GM11168 (cell line): ENCODE data around the gene HRCT1.
"Not testable (repeated sequence)": the region's sequence is repeated elsewhere in the genome, so short reads cannot be mapped to it uniquely, and the experiment has no call there.

Experiments used
- in situ Hi-C: fragments of 300-500 bp; cut with MboI; formaldehyde crosslinking; loops from one replicate; pipeline ENCODE4 v1.12.0; 2022; ENCODE audit warnings: low sequenced_read_pairs; ENCODE audit not compliant: unreplicated experiment

The HRCT1 gene

GRCh38 chr9:35891646-35892045 is 14.4 kb upstream of the HRCT1 start:
- in situ Hi-C loops = no loop called here

GRCh38 chr9:35892051-35892450 is 14.0 kb upstream of the HRCT1 start:
- in situ Hi-C loops = no loop called here

GRCh38 chr9:35896570-35896969 is 9.4 kb upstream of the HRCT1 start:
- in situ Hi-C loops = no loop called here

GRCh38 chr9:35897376-35898099 is 8.5 kb upstream of the HRCT1 start:
- in situ Hi-C loops = not testable (repeated sequence)

- in situ Hi-C loops = no loop called here
These were observed 7.7 kb upstream of the HRCT1 start for GRCh38 chr9:35898337-35898736.

GRCh38 chr9:35899021-35899420 is 7.0 kb upstream of the HRCT1 start:
- in situ Hi-C loops = no loop called here

- in situ Hi-C loops = loop anchor here (5.0 kb wide), 1 partner anchor 49 kb away; no protein-coding TSS in a partner anchor
These were observed 3.0 kb upstream of the HRCT1 start for GRCh38 chr9:35903049-35903448.

- in situ Hi-C loops = loop anchor here (5.0 kb wide), 1 partner anchor 48 kb away; no protein-coding TSS in a partner anchor
These were observed 1.7 kb upstream of the HRCT1 start for GRCh38 chr9:35904338-35904737.

GRCh38 chr9:35905051-35905781 is 786 bp upstream of the HRCT1 start:
- in situ Hi-C loops = no loop called here

GRCh38 chr9:35906923-35907699 is 1.1 kb downstream of the HRCT1 start:
- in situ Hi-C loops = no loop called here

- in situ Hi-C loops = no loop called here
These were observed 1.9 kb downstream of the HRCT1 start for GRCh38 chr9:35907711-35908503.

GRCh38 chr9:35908504-35909125 is 2.6 kb downstream of the HRCT1 start:
- in situ Hi-C loops = no loop called here

GRCh38 chr9:35909274-35909673 is 3.3 kb downstream of the HRCT1 start, which contains the start of gene SPAAR:
TSS of gene SPAAR (plus strand) at chr9:35909490. CDS start at chr9:35910464, 974 bp downstream.
- in situ Hi-C loops = no loop called here

GRCh38 chr9:35909687-35910612 is 3.9 kb downstream of the HRCT1 start:
- in situ Hi-C loops = no loop called here

GRCh38 chr9:35910613-35911359 is 4.8 kb downstream of the HRCT1 start:
- in situ Hi-C loops = no loop called here

- in situ Hi-C loops = no loop called here
These were observed 5.7 kb downstream of the HRCT1 start for GRCh38 chr9:35911690-35912089.

- in situ Hi-C loops = no loop called here
These were observed 6.9 kb downstream of the HRCT1 start for GRCh38 chr9:35912791-35913400.
